Kidney (tissue), 14 donors: ENCODE measurements around the gene SUDS3. TPM values are rescaled to one million over a fixed set of nuclear protein-coding genes. Genes with fewer than 3 reads are reported as not detected.

ENCODE experiments used
- DNase-seq, 5 donors: peaks; one replicate each; pipeline ENCODE4 v3.0.0-alpha.2; 2013 to 2020
- FAIRE-seq: peaks from 2 replicates; lab custom pipeline; 2012; peaks lifted over from hg19 to GRCh38; lab: Jason Lieb, UNC
- H3K27ac ChIP-seq, 2 donors: one replicate each; pipeline ENCODE4 v1.7.0; 2013; ENCODE audit warnings: low read depth in 2 of 2, low read length in 2 of 2, inconsistent platforms in 1 of 2
- H3K27me3 ChIP-seq: one replicate; pipeline ENCODE4 v1.7.1; 2013; ENCODE audit warnings: low read length, inconsistent platforms; ENCODE audit not compliant: control insufficient read depth, insufficient read depth
- H3K36me3 ChIP-seq, 3 donors: one replicate each; pipeline versions ENCODE4 v1.7.0 to v1.7.1; 2013; ENCODE audit warnings: low read length in 3 of 3, control low read depth in 1 of 3, inconsistent platforms in 1 of 3; ENCODE audit not compliant: insufficient read depth in 3 of 3, control insufficient read depth in 2 of 3
- H3K4me1 ChIP-seq, 3 donors: one replicate each; pipeline versions ENCODE4 v1.7.0 to v1.7.1; 2013; ENCODE audit warnings: low read length in 3 of 3, inconsistent platforms in 1 of 3, low read depth in 1 of 3; ENCODE audit not compliant: control insufficient read depth in 2 of 3, insufficient read depth in 2 of 3
- H3K4me3 ChIP-seq, 3 donors: one replicate each; pipeline versions ENCODE4 v1.7.0 to v1.8.1; 2013; ENCODE audit warnings: low read length in 3 of 3, control low read depth in 1 of 3, inconsistent platforms in 1 of 3
- H3K9ac ChIP-seq, 3 donors: one replicate each; pipeline versions ENCODE4 v1.7.0 to v1.7.1; 2013; ENCODE audit warnings: low read length in 3 of 3, control low read depth in 1 of 3, inconsistent platforms in 1 of 3
- H3K9me3 ChIP-seq, 3 donors: one replicate each; pipeline versions ENCODE4 v1.7.0 to v1.7.1; 2013; ENCODE audit warnings: low read length in 3 of 3, control low read depth in 1 of 3, inconsistent platforms in 1 of 3; ENCODE audit not compliant: control insufficient read depth in 2 of 3, insufficient read depth in 1 of 3
- intact Hi-C: fragments of 100-400 bp; cut with DNase I; formaldehyde crosslinking; loops from one replicate; pipeline ENCODE4 v1.11.1; 2022
- polyA plus RNA-seq: library from polyadenylated mRNA; stranded (reverse); fragments of 350-450 nt; fragmentation: Illumina TruSeq; extraction: RNeasy Lipid Tissue Mini Kit (QIAGEN cat#74804); gene quantifications from one replicate; pipeline ENCODE4 v1.2.3, GENCODE V29; 2014; ENCODE audit warnings: low read depth, low replicate concordance; ENCODE audit not compliant: insufficient read depth
- total RNA-seq: library from RNA; stranded (reverse); fragmentation: NEBNext Ultra II Directional; extraction: Animal tissue kit (Norgen Biotek cat#: 25700); gene quantifications from one replicate; pipeline ENCODE4 v1.2.1, GENCODE V29; 2021
- TF ChIP-seq, protein P1 (sequence below): IDR thresholded peaks from 3 replicates; pipeline ENCODE4 v1.5.1; 2012; ENCODE audit warnings: mild to moderate bottlenecking, moderate library complexity, borderline replicate concordance; ENCODE audit not compliant: insufficient read depth; ENCODE audit errors: extremely low read depth
- donor health status: control.
- donor health status: control.
- donor health status: control.
- donor health status: control.
- donor health status: control.
- donor health status: DM: yes; HTN: yes; CAD: no.
- donor health status: Normal renal cell carcinoma (clear cell type).

Gene SUDS3
- total and polyA plus RNA-seq, 2 donors from 2014 or later = 14.9 to 29.0 TPM

DNA sequence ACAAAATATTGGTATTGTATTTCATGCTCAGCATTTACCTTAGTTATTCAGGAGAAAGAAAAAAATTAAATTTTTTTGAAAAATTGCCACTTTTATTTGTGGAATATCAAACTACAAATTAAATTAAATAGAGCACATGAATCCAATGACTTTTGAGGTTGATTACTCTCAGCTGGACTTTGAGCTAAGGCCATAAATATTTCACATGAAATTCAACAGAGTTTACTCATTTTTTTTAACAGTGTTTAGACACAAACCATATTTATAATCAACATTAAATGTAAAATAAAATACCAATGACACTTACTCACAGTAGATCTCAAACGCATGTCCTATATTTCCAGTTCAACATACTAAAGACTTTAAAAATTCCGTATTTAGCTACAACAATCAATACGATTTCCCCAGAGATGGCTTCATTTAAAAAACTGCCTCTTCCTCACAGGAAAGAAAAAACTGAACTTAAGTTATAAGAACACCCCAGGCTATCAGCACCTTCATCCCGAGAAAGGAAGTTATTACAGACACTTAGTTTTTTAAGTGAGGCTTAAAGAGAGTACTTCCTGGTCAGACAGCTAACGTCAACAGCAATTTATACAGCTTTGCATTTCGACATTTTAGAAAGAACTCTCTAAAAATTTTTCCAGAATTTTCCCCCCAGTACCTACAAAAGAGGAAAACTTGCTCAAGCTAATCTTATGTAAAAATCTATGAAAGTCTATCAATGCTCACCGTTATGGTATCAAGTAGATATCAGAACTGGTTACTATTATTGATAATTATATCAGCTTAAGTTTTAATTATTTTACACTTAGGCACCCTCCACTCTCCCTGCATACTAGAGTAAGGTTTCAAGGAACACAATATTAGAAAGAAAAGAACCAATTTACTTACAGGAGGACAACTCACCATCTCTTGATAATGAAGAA lies 17.5 kb upstream of the SUDS3 start:
- FAIRE-seq = peak; percentile 19
- H3K4me3 ChIP-seq = no peak overlapping the region

DNA sequence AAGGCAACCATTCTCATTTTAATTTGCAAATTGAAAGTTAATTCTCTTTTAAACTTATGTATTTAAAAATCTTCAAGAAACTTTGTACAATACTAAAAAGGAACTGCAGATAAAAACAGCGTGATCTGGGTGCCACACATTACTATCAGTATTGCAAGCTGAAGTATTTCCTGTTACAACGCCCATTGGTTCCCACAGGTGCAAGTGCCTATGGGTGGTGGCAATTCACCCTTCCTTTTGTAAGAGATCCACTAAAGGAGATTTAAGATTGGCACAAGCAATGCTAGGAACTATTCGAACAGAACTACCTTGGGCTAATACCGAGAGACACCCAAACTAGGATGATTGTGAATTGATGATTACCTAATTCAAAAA lies 16.8 kb upstream of the SUDS3 start:
- Histone ChIP-seq H3K4me3 (no peak overlapping the region), H3K27me3 (no peaks in the 10 kb centered on the region), H3K4me1 (peaks cover 0 to 6% (median 0%) of the 10 kb centered on the region in 3 donors), H3K9ac (no peak overlapping the region), H3K36me3 (no peaks in the 10 kb centered on the region), H3K9me3 (no peaks in the 10 kb centered on the region), H3K27ac (no peak overlapping the region)
- intact Hi-C loops = no loop called here
- DNase-seq (no peak), FAIRE-seq (no peak)
- TF ChIP-seq, protein P1, sequence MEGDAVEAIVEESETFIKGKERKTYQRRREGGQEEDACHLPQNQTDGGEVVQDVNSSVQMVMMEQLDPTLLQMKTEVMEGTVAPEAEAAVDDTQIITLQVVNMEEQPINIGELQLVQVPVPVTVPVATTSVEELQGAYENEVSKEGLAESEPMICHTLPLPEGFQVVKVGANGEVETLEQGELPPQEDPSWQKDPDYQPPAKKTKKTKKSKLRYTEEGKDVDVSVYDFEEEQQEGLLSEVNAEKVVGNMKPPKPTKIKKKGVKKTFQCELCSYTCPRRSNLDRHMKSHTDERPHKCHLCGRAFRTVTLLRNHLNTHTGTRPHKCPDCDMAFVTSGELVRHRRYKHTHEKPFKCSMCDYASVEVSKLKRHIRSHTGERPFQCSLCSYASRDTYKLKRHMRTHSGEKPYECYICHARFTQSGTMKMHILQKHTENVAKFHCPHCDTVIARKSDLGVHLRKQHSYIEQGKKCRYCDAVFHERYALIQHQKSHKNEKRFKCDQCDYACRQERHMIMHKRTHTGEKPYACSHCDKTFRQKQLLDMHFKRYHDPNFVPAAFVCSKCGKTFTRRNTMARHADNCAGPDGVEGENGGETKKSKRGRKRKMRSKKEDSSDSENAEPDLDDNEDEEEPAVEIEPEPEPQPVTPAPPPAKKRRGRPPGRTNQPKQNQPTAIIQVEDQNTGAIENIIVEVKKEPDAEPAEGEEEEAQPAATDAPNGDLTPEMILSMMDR = no peak

More for the DNA sequence above, 17.5 kb upstream of the SUDS3 start:
- no peaks in the 10 kb centered on the region for H3K36me3 ChIP-seq
- intact Hi-C loops = no loop called here
- TF ChIP-seq, protein P1 = no peak
- H3K27me3 ChIP-seq = no peaks in the 10 kb centered on the region
- no peaks in the 10 kb centered on the region for H3K9me3 ChIP-seq
- no peak for DNase-seq
- H3K9ac ChIP-seq = no peak overlapping the region
- no peak overlapping the region for H3K27ac ChIP-seq
- peaks cover 0 to 6% (median 0%) of the 10 kb centered on the region in 3 donors for H3K4me1 ChIP-seq

DNA sequence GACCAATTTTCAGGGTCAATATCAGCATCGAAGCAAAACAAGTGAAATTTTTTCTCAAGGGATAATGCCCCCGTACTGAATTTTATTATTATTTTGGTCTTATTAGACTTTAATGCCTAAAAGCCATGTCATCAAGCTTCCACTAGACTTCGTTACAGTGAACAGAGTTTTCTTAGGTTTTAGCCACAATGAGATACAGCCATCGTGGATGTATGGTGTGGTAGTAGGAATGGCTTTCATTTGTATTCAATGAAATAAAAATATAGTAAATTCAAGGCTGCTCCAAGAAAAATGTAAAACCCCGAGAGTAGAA lies 15.3 kb upstream of the SUDS3 start:
- H3K27ac ChIP-seq = no peak overlapping the region
- FAIRE-seq = no peak

More for the DNA sequence above, 15.3 kb upstream of the SUDS3 start:
- no peak overlapping the region for H3K9ac ChIP-seq
- DNase-seq = no peak
- H3K4me3 ChIP-seq = no peak overlapping the region
- no peaks in the 10 kb centered on the region for H3K36me3 ChIP-seq
- intact Hi-C loops = no loop called here
- H3K9me3 ChIP-seq = no peaks in the 10 kb centered on the region
- H3K27me3 ChIP-seq = no peaks in the 10 kb centered on the region
- TF ChIP-seq, protein P1 = no peak
- H3K4me1 ChIP-seq = peaks cover 0 to 6% (median 0%) of the 10 kb centered on the region in 3 donors
